KMS-11 (cell line): ENCODE data around the gene COL4A6.

Experiments
- H2AFZ ChIP-seq: fragments of 200-600 bp; sonication (generic); 2 replicates; pipeline ENCODE4 v1.6.1; 2016; ENCODE audit warnings: antibody characterized with exemption, mixed run types, low read depth
- H3K27ac ChIP-seq: fragments of 200-600 bp; sonication (generic); 2 replicates; pipeline ENCODE4 v1.6.1; 2016; ENCODE audit warnings: mild to moderate bottlenecking, mixed run types
- H3K27me3 ChIP-seq: fragments of 200-600 bp; sonication (generic); 2 replicates; pipeline ENCODE4 v1.6.1; 2017; ENCODE audit warnings: mild to moderate bottlenecking, low read depth, mixed run types, moderate library complexity; ENCODE audit not compliant: insufficient read depth
- H3K36me3 ChIP-seq: fragments of 200-600 bp; sonication (generic); 2 replicates; pipeline ENCODE4 v1.6.1; 2017; ENCODE audit warnings: mild to moderate bottlenecking, mixed run types; ENCODE audit not compliant: insufficient read depth
- H3K4me1 ChIP-seq: fragments of 200-600 bp; sonication (generic); 2 replicates; pipeline ENCODE4 v1.6.1; 2016; ENCODE audit warnings: mild to moderate bottlenecking, low read depth, mixed run types; ENCODE audit not compliant: poor library complexity, severe bottlenecking
- H3K4me2 ChIP-seq: fragments of 200-600 bp; sonication (generic); 2 replicates; pipeline ENCODE4 v1.7.0; 2016; ENCODE audit warnings: mild to moderate bottlenecking, mixed run types
- H3K4me3 ChIP-seq: fragments of 200-600 bp; sonication (generic); IDR thresholded peaks from 2 replicates; pipeline ENCODE4 v1.6.1; 2017; ENCODE audit warnings: low read depth, low read length, mixed read lengths; ENCODE audit not compliant: insufficient read depth
- H3K79me2 ChIP-seq: fragments of 200-600 bp; sonication (generic); 2 replicates; pipeline ENCODE4 v1.6.1; 2016; ENCODE audit warnings: low read depth, mixed run types; ENCODE audit not compliant: insufficient read depth
- H3K9ac ChIP-seq: fragments of 200-600 bp; sonication (generic); 2 replicates; pipeline ENCODE4 v1.6.1; 2016; ENCODE audit warnings: mild to moderate bottlenecking, mixed run types
- H4K20me1 ChIP-seq: fragments of 200-600 bp; sonication (generic); 2 replicates; pipeline ENCODE4 v1.6.1; 2016; ENCODE audit warnings: mild to moderate bottlenecking, mixed run types; ENCODE audit not compliant: insufficient read depth
- CTCF ChIP-seq: fragments of 200-600 bp; sonication (generic); conservative IDR thresholded peaks from 2 replicates; pipeline ENCODE4 v1.6.1; 2017; ENCODE audit warnings: low read depth, mild to moderate bottlenecking, antibody characterized with exemption, low read length, moderate library complexity, mixed read lengths

COL4A6 gene

DNA sequence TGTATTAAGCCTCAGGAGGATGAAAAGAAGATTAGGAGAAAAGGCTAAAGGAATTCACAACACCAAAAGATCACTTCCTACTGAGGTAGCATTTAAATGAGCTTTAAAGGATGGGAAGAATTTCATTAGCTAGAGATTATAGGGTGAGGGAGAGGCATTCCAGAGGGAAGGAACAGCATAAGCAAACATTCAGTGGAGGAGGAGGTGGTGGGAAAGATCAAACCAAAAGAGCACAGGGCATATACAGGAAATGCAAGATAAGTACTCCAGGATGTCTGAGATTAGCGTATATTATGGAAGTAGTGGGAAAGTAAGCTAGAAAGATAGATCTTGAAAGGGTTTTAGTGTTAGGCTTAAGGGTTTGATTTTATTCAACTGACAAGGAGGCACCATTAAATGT, 84.8 kb downstream of the COL4A6 start:
- Histone ChIP-seq H3K27me3 (no peaks in the 10 kb centered on the region), H4K20me1 (no peaks in the 10 kb centered on the region), H3K4me2 (no peak overlapping the region), H3K4me1 (no peaks in the 10 kb centered on the region), H3K27ac (no peak overlapping the region), H2AFZ (no peak overlapping the region), H3K36me3 (no peaks in the 10 kb centered on the region), H3K9ac (no peak overlapping the region), H3K4me3 (no peak overlapping the region), H3K79me2 (no peaks in the 10 kb centered on the region)
- no peak for TF ChIP-seq CTCF

- Histone ChIP-seq H3K4me1 (no peaks in the 10 kb centered on the region), H2AFZ (no peak overlapping the region), H3K4me2 (no peak overlapping the region), H3K36me3 (no peaks in the 10 kb centered on the region), H3K4me3 (no peak overlapping the region), H3K9ac (no peak overlapping the region), H3K27me3 (no peaks in the 10 kb centered on the region), H3K79me2 (no peaks in the 10 kb centered on the region), H3K27ac (no peak overlapping the region), H4K20me1 (no peaks in the 10 kb centered on the region)
- no peak for TF ChIP-seq CTCF
These were observed 89.0 kb downstream of the COL4A6 start for GRCh38 chrX:108349210-108349609.

GRCh38 chrX:108348525-108348924, 89.7 kb downstream of the COL4A6 start:
- no peak for TF ChIP-seq CTCF
- Histone ChIP-seq H3K4me3 (no peak overlapping the region), H3K36me3 (no peaks in the 10 kb centered on the region), H3K27ac (no peak overlapping the region), H3K9ac (no peak overlapping the region), H3K4me1 (no peaks in the 10 kb centered on the region), H3K79me2 (no peaks in the 10 kb centered on the region), H3K4me2 (no peak overlapping the region), H4K20me1 (no peaks in the 10 kb centered on the region), H3K27me3 (no peaks in the 10 kb centered on the region), H2AFZ (no peak overlapping the region)

DNA sequence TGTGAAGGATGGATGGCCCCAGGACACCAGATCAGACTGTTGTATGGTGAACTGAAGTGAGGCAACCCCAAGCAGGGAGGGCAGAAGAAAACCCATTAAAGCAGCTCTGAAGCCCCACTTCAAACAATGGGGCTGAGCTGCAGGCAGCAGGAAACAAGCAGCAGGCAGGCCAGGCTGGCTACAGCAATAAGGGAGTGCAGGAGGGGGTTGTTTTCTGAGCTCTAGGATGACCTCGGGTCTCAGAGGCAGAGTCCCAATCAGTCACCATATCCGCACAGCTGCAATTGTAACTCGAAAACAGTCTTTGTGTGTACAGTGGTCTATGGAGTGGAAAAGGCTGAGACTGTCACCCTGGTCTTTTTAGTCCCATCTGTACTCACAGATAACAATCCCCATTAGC, 90.4 kb downstream of the COL4A6 start:
- Histone ChIP-seq H3K4me3 (no peak overlapping the region), H3K36me3 (no peaks in the 10 kb centered on the region), H2AFZ (no peak overlapping the region), H3K27me3 (no peaks in the 10 kb centered on the region), H3K27ac (no peak overlapping the region), H3K79me2 (no peaks in the 10 kb centered on the region), H3K9ac (no peak overlapping the region), H3K4me2 (no peak overlapping the region), H4K20me1 (no peaks in the 10 kb centered on the region), H3K4me1 (no peaks in the 10 kb centered on the region)
- TF ChIP-seq CTCF: no peak

DNA sequence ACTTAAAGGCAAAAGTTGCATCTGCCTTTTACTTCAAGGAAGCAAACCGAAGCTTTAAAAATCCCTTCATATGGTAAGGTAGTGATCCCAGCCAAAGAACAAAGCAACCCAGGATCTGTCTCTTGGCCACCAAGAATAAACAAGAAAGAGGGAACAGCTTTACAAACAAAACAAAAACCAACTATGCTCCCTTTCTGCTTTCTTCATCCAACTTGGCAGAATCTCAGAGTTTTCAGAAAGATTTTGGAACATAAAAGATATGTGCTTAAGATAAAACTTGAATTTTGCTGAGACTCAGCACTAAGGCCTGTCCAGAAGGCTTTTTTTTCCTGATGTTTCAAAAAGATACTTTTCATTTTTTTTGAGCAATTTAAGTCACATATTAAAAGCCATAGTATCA, 94.0 kb downstream of the COL4A6 start:
- H3K79me2 ChIP-seq: no peaks in the 10 kb centered on the region
- no peak overlapping the region for H3K4me2 ChIP-seq
- no peaks in the 10 kb centered on the region for H3K36me3 ChIP-seq
- no peak overlapping the region for H3K27ac ChIP-seq
- no peak for TF ChIP-seq CTCF
- H3K4me3 ChIP-seq: no peak overlapping the region
- no peaks in the 10 kb centered on the region for H3K4me1 ChIP-seq
- no peaks in the 10 kb centered on the region for H4K20me1 ChIP-seq
- H3K27me3 ChIP-seq: no peaks in the 10 kb centered on the region
- no peak overlapping the region for H2AFZ ChIP-seq
- no peak overlapping the region for H3K9ac ChIP-seq
